Measurements from ENCODE around the gene ACOXL.

Gene ACOXL

DNA sequence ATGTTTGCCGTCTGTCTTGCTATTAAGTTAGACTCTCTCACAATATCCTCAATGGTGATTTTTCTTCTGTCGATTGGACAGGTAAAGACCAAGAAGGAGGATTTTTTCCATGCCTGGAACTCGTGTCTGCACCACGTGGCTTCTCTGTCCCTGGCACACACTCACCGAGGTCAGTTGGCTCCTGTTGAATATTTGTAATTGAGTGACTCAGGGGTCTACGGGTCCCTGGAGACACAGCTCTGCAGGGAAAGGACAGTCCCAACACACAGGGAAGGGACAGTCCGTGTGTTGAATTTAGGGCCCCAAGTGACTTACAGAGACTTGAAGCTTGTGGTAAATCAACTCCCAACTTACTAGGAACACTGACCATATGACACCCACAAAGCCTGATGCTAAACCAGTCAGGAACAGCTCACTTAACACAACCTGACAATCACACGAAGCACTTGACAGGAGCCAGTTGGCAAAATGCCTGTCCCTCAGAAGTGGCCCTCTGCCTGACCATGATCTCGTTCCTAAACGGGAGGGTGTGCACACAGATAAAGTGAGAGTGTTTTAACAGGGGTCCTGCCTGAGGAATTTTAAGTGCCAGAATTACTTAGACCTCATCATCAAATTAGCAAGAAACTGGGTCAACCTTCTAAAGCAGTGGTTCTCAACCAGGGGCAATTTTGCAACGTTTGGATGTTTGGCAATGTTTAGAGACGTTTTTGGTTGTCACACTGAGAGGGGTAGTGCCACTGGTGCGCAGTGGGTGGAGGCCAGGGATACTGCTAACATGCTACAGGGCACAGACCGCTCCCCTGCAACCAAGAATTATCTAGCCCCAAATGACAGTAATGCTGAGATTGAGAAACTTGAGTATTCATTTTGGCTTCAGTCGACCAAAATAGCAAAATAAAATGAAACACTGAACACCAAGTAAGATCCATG, 299.4 kb downstream of the ACOXL start:
- Histone ChIP-seq H3K4me2 (ENCODE audit: low read length) (no peak overlapping the region), H3K27me3 (ENCODE audit: control insufficient read depth, insufficient read depth, low read length) (peaks cover 64% of the 10 kb centered on the region), H3K9ac (ENCODE audit: low read depth, low read length) (no peak overlapping the region), H3K4me1 (ENCODE audit: control insufficient read depth, insufficient read depth, low read length) (no peaks in the 10 kb centered on the region), H3K9me3 (replicated peaks; ENCODE audit: low read length) (no peaks in the 10 kb centered on the region), H3K4me3 (ENCODE audit: low read length) (no peak overlapping the region), H3K36me3 (ENCODE audit: insufficient read depth, low read length) (no peaks in the 10 kb centered on the region)

DNA sequence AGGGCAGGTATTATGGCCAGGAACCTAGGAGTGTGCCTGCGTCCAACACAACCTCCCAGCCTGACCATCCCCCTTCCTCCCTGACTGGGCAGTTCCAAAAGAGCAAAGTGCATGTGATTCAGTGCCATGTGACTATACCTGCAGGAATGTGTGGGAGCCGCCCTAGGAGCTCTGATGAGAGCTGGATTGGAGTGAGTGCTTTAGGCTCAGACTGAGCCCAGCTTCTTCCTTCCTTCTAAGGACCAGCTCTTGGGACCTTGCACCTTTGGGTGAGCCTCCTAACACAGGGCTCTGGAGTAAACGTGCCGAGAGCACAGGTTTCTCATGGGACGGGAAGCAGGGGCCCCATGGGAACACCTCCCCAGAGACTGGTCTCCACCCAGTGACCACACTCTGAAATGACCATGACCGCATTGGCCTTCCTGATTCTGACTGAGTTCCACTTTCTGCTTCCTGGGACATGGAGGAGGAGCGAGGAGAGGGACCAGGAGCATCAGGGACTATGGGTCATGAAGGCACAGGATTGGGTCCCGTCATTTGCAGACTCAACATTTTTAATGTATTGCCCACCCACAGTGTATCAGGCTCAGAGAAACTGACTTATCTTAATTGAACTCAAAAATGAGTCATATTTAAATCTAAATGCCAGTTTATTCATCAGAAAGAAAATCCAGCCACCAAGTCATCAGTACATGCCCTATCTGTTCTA, 300.5 kb downstream of the ACOXL start:
- Histone ChIP-seq H3K27me3 (ENCODE audit: control insufficient read depth, insufficient read depth, low read length) (peaks cover 74% of the 10 kb centered on the region), H3K36me3 (ENCODE audit: insufficient read depth, low read length) (no peaks in the 10 kb centered on the region), H3K4me2 (ENCODE audit: low read length) (no peak overlapping the region), H3K4me3 (ENCODE audit: low read length) (no peak overlapping the region), H3K9me3 (replicated peaks; ENCODE audit: low read length) (no peaks in the 10 kb centered on the region), H3K4me1 (ENCODE audit: control insufficient read depth, insufficient read depth, low read length) (no peaks in the 10 kb centered on the region), H3K9ac (ENCODE audit: low read depth, low read length) (no peak overlapping the region)

DNA sequence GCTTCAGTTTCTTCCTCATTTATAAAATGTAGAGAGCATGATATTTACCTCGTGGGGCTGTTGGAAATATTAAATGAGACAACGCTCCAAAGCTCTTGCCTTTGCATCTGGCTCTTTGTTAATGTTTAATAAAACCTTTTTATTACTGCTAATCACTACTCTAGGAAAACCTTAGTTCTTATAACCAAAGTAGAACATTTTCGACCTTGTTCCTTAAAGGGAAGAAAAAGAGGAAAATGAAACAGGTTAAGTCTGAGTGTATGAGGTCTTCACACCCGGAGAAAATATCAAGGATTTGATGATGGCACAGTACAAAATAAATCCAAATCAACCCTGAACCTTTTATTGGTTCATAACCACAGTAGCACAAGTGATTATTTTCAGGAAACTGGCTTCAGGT, 301.8 kb downstream of the ACOXL start:
- Histone ChIP-seq H3K9ac (ENCODE audit: low read depth, low read length) (no peak overlapping the region), H3K9me3 (replicated peaks; ENCODE audit: low read length) (no peaks in the 10 kb centered on the region), H3K4me1 (ENCODE audit: control insufficient read depth, insufficient read depth, low read length) (no peaks in the 10 kb centered on the region), H3K4me3 (ENCODE audit: low read length) (no peak overlapping the region), H3K27me3 (ENCODE audit: control insufficient read depth, insufficient read depth, low read length) (peaks cover 79% of the 10 kb centered on the region), H3K4me2 (ENCODE audit: low read length) (no peak overlapping the region), H3K36me3 (ENCODE audit: insufficient read depth, low read length) (no peaks in the 10 kb centered on the region)

DNA sequence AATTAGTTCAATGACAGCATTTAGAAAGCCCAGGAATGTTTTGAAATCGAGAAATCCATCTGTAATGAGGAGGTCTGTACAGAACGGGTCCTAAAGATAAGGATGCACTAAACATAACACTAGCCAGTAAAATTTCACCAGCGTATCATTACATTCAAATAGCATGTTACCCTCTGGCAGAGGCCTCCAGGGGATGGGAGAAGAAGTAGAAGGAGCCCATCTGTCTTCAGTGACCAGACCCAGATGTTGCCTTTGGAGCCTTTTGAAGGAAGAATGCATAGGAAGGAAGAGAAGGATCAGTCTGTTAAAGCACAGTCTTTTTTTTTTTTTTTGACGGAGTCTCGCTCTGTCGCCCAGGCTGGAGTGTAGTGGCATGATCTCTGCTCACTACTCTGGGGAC, 302.2 kb downstream of the ACOXL start:
- no peaks in the 10 kb centered on the region for H3K36me3 ChIP-seq (ENCODE audit: insufficient read depth, low read length)
- H3K9ac ChIP-seq (ENCODE audit: low read depth, low read length), result no peak overlapping the region
- H3K4me3 ChIP-seq (ENCODE audit: low read length), result no peak overlapping the region
- H3K4me2 ChIP-seq (ENCODE audit: low read length), result no peak overlapping the region
- H3K4me1 ChIP-seq (ENCODE audit: control insufficient read depth, insufficient read depth, low read length), result no peaks in the 10 kb centered on the region
- H3K9me3 ChIP-seq (replicated peaks; ENCODE audit: low read length), result no peaks in the 10 kb centered on the region
- peaks cover 79% of the 10 kb centered on the region for H3K27me3 ChIP-seq (ENCODE audit: control insufficient read depth, insufficient read depth, low read length)

DNA sequence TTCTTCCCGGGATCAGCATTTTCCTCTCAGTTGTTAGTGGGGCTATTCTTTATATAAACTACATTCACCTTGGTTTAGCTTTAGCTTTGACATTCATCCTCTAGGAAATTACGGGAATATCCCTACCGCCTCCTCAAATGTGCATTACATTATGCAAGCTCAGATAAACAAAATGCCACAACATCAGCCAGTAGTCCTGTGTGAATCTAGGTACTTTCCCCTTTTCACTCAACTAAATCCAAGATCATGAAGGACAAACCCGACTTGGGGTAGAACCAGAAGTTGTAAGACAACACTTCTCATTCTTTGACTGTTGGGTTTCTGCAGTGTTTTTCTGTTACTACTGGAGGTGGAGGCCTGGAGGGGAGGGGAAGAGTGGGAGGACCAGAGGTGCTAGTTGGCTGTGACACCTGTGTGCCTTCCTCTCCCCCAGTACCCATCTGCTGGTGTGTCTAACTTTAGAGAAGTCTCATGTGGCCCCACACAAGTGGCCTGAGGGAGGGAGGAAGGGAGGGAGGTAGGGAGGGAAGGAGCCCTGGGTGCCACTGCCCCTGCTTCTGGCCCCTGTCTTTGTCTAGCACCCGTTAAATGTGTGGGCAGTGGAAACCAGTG, 303.6 kb downstream of the ACOXL start:
- Histone ChIP-seq H3K4me2 (ENCODE audit: low read length) (no peak overlapping the region), H3K27me3 (ENCODE audit: control insufficient read depth, insufficient read depth, low read length) (peaks cover 79% of the 10 kb centered on the region), H3K9ac (ENCODE audit: low read depth, low read length) (no peak overlapping the region), H3K36me3 (ENCODE audit: insufficient read depth, low read length) (no peaks in the 10 kb centered on the region), H3K4me1 (ENCODE audit: control insufficient read depth, insufficient read depth, low read length) (no peaks in the 10 kb centered on the region), H3K4me3 (ENCODE audit: low read length) (no peak overlapping the region), H3K9me3 (replicated peaks; ENCODE audit: low read length) (no peaks in the 10 kb centered on the region)

DNA sequence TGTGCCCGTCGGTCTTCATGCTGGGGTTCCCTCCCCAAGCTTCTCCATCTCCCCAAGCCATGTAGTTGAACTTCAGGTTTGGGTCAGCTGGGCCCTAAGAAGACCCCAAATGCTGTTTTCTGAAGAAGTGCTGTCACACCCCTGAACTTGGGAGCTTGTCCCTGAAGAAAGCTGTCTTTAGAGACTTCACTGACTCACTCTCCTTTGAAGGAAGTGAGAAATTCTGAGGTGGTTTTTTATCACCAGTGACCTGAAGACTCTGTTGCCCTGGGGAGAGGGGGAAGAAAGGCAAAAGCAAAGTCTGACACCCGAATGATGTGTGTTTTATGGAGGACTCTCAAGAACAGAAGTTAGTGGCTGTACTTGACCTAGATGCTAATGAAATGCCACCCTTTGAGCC, 304.8 kb downstream of the ACOXL start:
- no peaks in the 10 kb centered on the region for H3K4me1 ChIP-seq (ENCODE audit: control insufficient read depth, insufficient read depth, low read length)

DNA sequence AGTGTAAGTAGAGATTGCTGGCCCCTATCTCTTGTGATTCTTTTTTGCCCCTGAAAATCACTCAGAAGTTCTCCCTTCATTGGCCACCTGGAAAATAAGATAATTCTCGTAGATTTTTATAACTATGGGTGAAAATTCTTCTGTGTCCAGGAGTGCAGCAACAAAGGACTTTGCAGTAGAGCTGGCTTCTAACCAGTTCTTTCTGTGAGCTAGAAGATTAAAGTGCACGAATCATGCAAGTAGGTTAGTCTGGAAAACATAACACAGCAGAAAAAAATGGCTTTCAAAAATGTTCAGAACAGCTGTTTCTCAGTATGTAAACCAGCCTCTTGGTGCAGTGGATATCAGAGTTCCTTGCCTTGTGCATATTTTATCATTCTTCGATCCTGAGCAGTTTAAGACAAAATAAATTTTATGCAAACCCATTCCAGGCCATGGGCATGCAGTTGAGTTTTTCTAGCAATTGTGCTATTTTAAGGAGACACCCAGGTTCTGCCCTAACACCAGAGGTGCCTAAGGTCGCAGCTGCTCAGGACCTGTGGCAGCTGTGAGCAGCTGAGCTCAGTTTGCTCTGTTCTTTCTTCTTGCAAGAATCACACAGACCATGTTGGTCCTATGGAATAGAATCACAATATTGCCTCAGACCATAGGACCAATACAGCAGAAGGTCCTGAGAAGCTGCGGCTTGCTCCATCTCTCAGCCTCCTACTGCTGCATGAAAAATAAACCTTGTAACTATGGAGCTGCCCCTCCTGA, 307.4 kb downstream of the ACOXL start:
- Histone ChIP-seq H3K4me3 (ENCODE audit: low read length) (no peak overlapping the region), H3K9ac (ENCODE audit: low read depth, low read length) (no peak overlapping the region), H3K27me3 (ENCODE audit: control insufficient read depth, insufficient read depth, low read length) (peaks cover 94% of the 10 kb centered on the region), H3K4me2 (ENCODE audit: low read length) (no peak overlapping the region), H3K4me1 (ENCODE audit: control insufficient read depth, insufficient read depth, low read length) (no peaks in the 10 kb centered on the region), H3K36me3 (ENCODE audit: insufficient read depth, low read length) (no peaks in the 10 kb centered on the region), H3K9me3 (replicated peaks; ENCODE audit: low read length) (no peaks in the 10 kb centered on the region)

More for the DNA sequence above, 304.8 kb downstream of the ACOXL start:
- Histone ChIP-seq H3K9ac (ENCODE audit: low read depth, low read length) (no peak overlapping the region), H3K4me3 (ENCODE audit: low read length) (no peak overlapping the region), H3K9me3 (replicated peaks; ENCODE audit: low read length) (no peaks in the 10 kb centered on the region), H3K36me3 (ENCODE audit: insufficient read depth, low read length) (no peaks in the 10 kb centered on the region), H3K27me3 (ENCODE audit: control insufficient read depth, insufficient read depth, low read length) (peaks cover 79% of the 10 kb centered on the region), H3K4me2 (ENCODE audit: low read length) (no peak overlapping the region)

DNA sequence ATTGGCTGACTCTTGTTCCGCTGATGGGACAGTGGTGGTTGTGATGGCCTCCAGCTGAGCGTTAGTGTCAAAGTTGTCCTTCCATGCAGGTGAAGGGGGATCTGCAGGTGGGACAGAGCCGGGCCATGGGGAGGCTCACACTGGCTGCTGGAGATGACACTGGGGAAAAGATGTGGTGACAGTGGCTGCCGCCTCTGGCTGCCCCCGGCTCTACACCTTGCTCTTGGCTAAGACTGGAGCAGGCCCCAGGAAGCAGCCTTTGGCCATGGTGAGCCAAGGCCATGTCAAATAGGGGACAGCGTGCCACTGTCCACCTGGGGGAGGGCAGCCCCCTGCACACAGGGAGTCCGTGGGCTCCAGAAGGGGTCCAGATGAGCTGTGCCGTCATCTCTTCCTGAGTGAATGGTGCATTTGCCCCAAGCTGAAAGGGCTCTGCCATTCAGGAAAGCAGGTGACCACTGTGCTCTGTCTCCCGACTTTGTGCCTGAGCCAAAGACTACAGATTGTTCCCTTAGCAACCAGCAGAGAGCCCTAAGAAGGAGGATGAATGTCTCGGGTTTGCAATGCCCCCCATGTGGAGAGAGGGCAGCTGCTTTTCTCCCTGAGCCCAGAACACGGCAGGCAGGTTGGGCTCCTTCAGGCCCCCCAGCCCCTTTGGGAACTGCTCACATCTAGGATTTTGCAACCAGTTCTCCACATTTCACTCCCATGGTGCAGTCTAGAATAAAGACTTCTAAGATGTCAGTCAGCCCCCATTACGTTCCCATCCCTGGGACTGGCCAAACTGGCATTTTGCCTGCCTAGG, 309.2 kb downstream of the ACOXL start:
- Histone ChIP-seq H3K4me3 (ENCODE audit: low read length) (no peak overlapping the region), H3K36me3 (ENCODE audit: insufficient read depth, low read length) (no peaks in the 10 kb centered on the region), H3K4me2 (ENCODE audit: low read length) (no peak overlapping the region), H3K9ac (ENCODE audit: low read depth, low read length) (no peak overlapping the region), H3K4me1 (ENCODE audit: control insufficient read depth, insufficient read depth, low read length) (no peaks in the 10 kb centered on the region), H3K27me3 (ENCODE audit: control insufficient read depth, insufficient read depth, low read length) (peaks cover 94% of the 10 kb centered on the region), H3K9me3 (replicated peaks; ENCODE audit: low read length) (no peaks in the 10 kb centered on the region)

DNA sequence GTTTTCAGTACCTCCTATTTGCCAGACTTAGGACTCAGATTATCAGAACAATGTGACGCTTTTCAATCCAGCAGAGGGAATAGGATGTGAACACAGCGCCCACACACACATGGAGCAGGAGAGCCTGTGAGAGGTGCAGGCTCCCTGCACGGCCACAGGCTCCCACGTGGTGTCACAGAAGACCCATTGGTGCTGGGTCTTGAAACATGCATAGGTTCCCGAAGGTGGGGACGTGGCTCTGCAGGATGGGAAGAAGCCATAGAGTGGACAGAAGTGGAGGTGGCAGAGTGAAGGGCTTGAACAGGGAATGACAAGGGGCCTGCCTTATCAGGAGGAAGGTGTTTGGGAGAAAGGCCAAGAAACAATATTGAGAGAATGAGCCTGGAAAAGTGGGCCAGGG, 309.9 kb downstream of the ACOXL start:
- H3K9ac ChIP-seq (ENCODE audit: low read depth, low read length), result no peak overlapping the region
- H3K4me2 ChIP-seq (ENCODE audit: low read length), result no peak overlapping the region
- H3K9me3 ChIP-seq (replicated peaks; ENCODE audit: low read length), result no peaks in the 10 kb centered on the region
- H3K36me3 ChIP-seq (ENCODE audit: insufficient read depth, low read length), result no peaks in the 10 kb centered on the region
- no peak overlapping the region for H3K4me3 ChIP-seq (ENCODE audit: low read length)
- no peaks in the 10 kb centered on the region for H3K4me1 ChIP-seq (ENCODE audit: control insufficient read depth, insufficient read depth, low read length)
- peaks cover 94% of the 10 kb centered on the region for H3K27me3 ChIP-seq (ENCODE audit: control insufficient read depth, insufficient read depth, low read length)

DNA sequence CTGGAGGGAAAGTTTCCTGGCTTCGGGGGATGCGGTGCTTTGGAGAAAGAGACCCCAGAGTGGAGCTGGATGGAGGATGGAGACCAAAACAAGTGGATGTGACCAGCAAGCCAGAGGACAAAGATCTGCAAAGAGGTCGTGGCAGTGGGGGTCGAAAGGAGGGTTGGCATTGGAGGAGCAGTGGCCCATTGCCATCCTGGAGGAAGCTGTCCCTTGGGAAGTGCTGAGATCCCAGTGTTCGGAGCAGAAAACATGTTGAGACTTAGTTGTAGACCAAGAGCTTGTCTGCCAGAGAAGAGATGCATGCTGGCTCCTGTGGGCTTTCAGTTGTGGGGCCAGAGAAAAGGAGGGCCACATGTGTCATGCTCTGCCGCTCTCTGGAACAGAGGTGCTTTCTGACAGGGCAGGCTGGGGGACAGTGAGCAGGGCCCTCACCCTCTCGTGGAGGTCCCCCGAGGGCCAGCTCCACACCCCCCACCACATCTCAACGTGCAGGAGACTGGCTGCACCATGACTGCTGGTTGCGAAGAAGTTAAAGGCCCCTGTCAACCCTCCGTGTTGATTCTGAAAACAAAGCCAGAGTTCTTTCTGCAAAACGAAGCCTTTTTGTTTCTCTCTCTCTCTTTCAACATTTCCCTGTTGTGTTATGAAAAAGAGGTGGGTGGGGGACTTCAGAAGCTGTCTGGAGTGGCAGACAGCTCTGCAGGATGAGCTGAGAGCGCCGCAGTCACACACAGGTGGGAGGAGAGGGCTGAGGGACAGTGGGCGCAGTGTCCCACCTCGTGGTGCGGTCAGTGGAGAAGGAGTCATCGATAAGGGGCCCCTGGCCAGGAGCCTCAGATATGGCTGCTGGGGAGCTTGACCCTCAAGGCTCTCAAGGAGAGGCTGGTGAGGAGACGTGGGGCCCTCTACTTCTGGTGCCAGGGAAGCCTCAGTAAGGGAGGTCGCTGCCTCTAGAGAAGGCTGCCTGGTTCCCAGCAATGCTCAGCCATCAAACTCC, 310.7 kb downstream of the ACOXL start:
- no peaks in the 10 kb centered on the region for H3K4me1 ChIP-seq (ENCODE audit: control insufficient read depth, insufficient read depth, low read length)
- no peaks in the 10 kb centered on the region for H3K9me3 ChIP-seq (replicated peaks; ENCODE audit: low read length)
- no peaks in the 10 kb centered on the region for H3K36me3 ChIP-seq (ENCODE audit: insufficient read depth, low read length)
- peaks cover 95% of the 10 kb centered on the region for H3K27me3 ChIP-seq (ENCODE audit: control insufficient read depth, insufficient read depth, low read length)
- no peak overlapping the region for H3K4me2 ChIP-seq (ENCODE audit: low read length)
- no peak overlapping the region for H3K4me3 ChIP-seq (ENCODE audit: low read length)
- no peak overlapping the region for H3K9ac ChIP-seq (ENCODE audit: low read depth, low read length)

Data from skeletal muscle satellite cell (primary cell).